Cardiac muscle cell (in vitro differentiated cells and primary cell): ENCODE data around the gene IL18. TPM values are rescaled to one million over a fixed set of nuclear protein-coding genes. Genes with fewer than 3 reads are reported as not detected.

ENCODE experiments used
- DNase-seq, 2 donors: peaks; one replicate each; pipeline versions ENCODE4 v3.0.0 to v3.0.0-alpha.2; 2010 to 2017; ENCODE audit warnings: low read depth in 1 of 2, low spot score in 1 of 2
- H3K27ac ChIP-seq: fragments of 200-600 bp; sonication (generic); 2 replicates; pipeline ENCODE4 v1.5.1; 2016
- H3K27me3 ChIP-seq: fragments of 200-600 bp; sonication (generic); 2 replicates; pipeline ENCODE4 v1.6.0; 2016; ENCODE audit warnings: control low read depth
- H3K36me3 ChIP-seq: fragments of 200-600 bp; sonication (generic); 2 replicates; pipeline ENCODE4 v1.5.1; 2016; ENCODE audit warnings: control low read depth
- H3K4me1 ChIP-seq: fragments of 200-600 bp; sonication (generic); 2 replicates; pipeline ENCODE4 v1.8.1; 2017; ENCODE audit warnings: low read depth, mild to moderate bottlenecking, mixed run types
- H3K4me3 ChIP-seq: fragments of 200-600 bp; sonication (generic); 2 replicates; pipeline ENCODE4 v1.5.1; 2016; ENCODE audit warnings: mild to moderate bottlenecking
- H3K9me3 ChIP-seq: fragments of 200-600 bp; sonication (generic); 2 replicates; pipeline ENCODE4 v1.5.1; 2017; ENCODE audit warnings: low read depth, mild to moderate bottlenecking, control low read depth
- polyA plus RNA-seq: library from polyadenylated mRNA; unstranded; fragments of >200 nt; fragmentation: Nextera tagmentation; extraction: Ambion mirVana; gene quantifications from 2 replicates; pipeline ENCODE4 v1.2.1, GENCODE V29; 2016
- total RNA-seq: library from RNA; depleted of rRNA; stranded (reverse); fragments of >200 nt; gene quantifications from 2 replicates; pipeline ENCODE4 v1.2.3, GENCODE V29; 2016
- TF ChIP-seq, protein P1 (sequence below): IDR thresholded peaks from 2 replicates; pipeline ENCODE4 v1.5.1; 2012; ENCODE audit warnings: low read depth, mild to moderate bottlenecking, low read length

Gene IL18
- total and polyA plus RNA-seq, 2 experiments from 2014 or later, result 0.86 to 0.94 TPM

GRCh38 chr11:112176077-112176476 lies 12.2 kb upstream of the IL18 start:
- H3K27ac ChIP-seq, result peak overlapping the region; percentile 93
- peak in 1 of 2 donors; percentile 57 for DNase-seq
- TF ChIP-seq, protein P1, sequence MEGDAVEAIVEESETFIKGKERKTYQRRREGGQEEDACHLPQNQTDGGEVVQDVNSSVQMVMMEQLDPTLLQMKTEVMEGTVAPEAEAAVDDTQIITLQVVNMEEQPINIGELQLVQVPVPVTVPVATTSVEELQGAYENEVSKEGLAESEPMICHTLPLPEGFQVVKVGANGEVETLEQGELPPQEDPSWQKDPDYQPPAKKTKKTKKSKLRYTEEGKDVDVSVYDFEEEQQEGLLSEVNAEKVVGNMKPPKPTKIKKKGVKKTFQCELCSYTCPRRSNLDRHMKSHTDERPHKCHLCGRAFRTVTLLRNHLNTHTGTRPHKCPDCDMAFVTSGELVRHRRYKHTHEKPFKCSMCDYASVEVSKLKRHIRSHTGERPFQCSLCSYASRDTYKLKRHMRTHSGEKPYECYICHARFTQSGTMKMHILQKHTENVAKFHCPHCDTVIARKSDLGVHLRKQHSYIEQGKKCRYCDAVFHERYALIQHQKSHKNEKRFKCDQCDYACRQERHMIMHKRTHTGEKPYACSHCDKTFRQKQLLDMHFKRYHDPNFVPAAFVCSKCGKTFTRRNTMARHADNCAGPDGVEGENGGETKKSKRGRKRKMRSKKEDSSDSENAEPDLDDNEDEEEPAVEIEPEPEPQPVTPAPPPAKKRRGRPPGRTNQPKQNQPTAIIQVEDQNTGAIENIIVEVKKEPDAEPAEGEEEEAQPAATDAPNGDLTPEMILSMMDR, result no peak
- H3K36me3 ChIP-seq, result no peaks in the 10 kb centered on the region
- H3K4me3 ChIP-seq, result peak overlapping the region; percentile 37
- no peaks in the 10 kb centered on the region for H3K27me3 ChIP-seq
- peaks cover 32% of the 10 kb centered on the region for H3K4me1 ChIP-seq
- H3K9me3 ChIP-seq, result no peaks in the 10 kb centered on the region

DNA sequence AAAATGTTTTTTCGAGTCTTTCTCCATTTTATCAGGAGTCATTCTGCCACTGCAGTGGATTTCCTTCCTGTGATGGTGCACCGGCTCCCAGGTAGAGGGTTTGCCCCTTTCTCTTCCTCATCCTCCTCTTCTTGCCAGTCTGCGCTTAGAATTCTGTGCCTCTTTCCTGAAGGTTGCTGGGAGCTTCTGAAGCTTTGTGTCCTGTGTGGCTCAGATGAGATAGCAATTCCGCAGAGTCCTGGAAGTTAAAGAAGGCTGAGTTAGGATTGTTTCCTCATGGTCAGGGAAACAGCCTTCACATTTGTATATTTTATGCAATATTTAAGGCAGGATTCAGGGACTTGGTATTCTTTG lies 11.7 kb upstream of the IL18 start:
- peak in 1 of 2 donors; percentile 62 for DNase-seq
- Histone ChIP-seq H3K27me3 (no peaks in the 10 kb centered on the region), H3K27ac (peak overlapping the region; percentile 93), H3K4me1 (peaks cover 32% of the 10 kb centered on the region), H3K4me3 (peak overlapping the region; percentile 37), H3K36me3 (no peaks in the 10 kb centered on the region), H3K9me3 (no peaks in the 10 kb centered on the region)
- TF ChIP-seq, protein P1, result no peak

DNA sequence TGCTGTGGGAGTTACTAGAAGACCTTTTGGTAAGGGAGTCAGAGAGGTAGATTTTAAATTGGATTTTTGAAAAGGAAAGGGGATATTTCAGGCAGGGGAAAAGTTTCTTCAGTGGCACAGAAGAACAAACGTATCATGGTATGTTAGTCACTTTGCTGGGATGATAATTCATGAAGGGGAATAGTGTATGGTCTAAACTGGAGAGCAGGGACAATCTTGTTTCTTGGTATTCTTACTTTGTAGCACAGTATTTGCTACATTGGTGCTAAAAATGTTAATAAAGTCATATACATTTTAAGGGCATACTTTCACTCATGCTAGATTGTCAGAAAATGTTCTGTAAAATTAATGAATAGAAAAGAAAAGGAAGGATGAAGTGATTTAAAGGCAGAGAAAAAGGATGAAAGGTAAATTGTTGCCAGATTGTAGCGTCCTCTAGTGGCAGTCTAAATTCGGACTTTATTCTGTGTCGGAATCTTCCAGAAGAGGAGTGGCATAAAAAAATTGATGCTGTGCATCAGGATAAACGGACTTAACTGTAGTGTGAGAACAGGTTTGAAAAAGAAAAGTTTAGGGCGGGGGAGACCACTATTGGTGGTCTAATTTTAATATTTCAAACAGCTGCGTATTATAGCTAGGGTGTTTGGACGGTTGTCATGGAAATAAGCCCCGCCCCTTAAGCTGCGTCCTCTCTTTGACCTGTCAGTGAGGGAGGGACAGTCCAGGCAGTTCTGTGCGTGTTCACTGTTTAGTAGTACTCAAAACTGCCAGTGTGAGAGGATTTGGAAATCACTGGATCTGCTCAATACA lies 11.1 kb upstream of the IL18 start, which contains the start of gene BCO2:
Gene BCO2, plus strand, starts transcription at position 724 of the 810 bp plus-strand sequence. CDS start 90 bp downstream, outside the sequence.
- peak within 1 kb of the TSS; percentile 37 for H3K4me3 ChIP-seq

GRCh38 chr11:112173152-112173551 lies 9.3 kb upstream of the IL18 start:
- Histone ChIP-seq H3K27me3 (no peaks in the 10 kb centered on the region), H3K27ac (no peak overlapping the region), H3K9me3 (no peaks in the 10 kb centered on the region), H3K4me3 (no peak overlapping the region), H3K36me3 (no peaks in the 10 kb centered on the region), H3K4me1 (peaks cover 18% of the 10 kb centered on the region)
- TF ChIP-seq, protein P1, result no peak
- peak; percentile 18 to 36 for DNase-seq

More for the DNA sequence above, 11.1 kb upstream of the IL18 start, which contains the start of gene BCO2:
- H3K27ac ChIP-seq, result peak within 1 kb of the TSS; percentile 93
- no peaks in the 10 kb centered on the region for H3K27me3 ChIP-seq
- H3K4me1 ChIP-seq, result peaks cover 32% of the 10 kb centered on the region
- no peaks in the 10 kb centered on the region for H3K36me3 ChIP-seq
- H3K9me3 ChIP-seq, result no peaks in the 10 kb centered on the region
- DNase-seq, result peak; percentile 89 to 91
- TF ChIP-seq, protein P1, result peak; percentile 90

DNA sequence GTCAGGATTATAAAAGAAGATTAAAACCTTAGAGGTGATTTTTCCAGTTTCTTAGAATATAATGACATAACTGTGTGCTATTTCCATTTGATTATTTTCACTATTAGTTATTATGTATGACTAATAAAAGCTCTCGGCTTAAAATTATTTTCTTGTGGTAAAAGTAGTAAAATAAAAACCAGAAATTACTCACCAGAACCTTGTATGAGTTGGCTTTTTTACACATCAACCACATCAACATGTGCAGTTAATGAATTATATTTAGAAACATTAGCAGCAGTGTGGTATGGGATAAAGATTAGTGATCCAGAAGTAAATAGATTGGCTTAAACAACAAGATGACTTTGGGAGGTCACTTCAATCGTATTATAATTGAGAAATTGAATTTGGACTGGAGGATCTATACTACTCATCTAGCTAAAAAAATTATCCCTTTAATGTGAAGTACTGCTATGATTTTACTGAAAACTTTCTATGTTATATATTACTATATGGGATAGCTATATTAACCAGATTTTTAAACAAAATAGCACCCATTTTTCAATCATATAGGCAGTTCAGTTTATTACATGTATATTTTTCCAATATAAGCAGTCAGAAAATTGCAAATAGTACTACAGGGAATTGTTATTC lies 8.6 kb upstream of the IL18 start:
- TF ChIP-seq, protein P1, result no peak
- no peaks in the 10 kb centered on the region for H3K36me3 ChIP-seq
- no peak overlapping the region for H3K27ac ChIP-seq
- H3K27me3 ChIP-seq, result no peaks in the 10 kb centered on the region
- H3K9me3 ChIP-seq, result no peaks in the 10 kb centered on the region
- no peak overlapping the region for H3K4me3 ChIP-seq
- DNase-seq, result no peak
- H3K4me1 ChIP-seq, result peaks cover 16% of the 10 kb centered on the region
